WTC11 (cell line): Measurements from ENCODE around the gene ASB2. TPM values are rescaled to one million over a fixed set of nuclear protein-coding genes. Genes with fewer than 3 reads are reported as not detected.

ENCODE experiments used
- ATAC-seq: fragments of 200-7000 bp; cut with Tn5 transposase; 2 replicates; pipeline ENCODE4 v1.10.0; 2021; ENCODE audit warnings: mild to moderate bottlenecking, moderate library complexity
- CTCF ChIA-PET: fragments of 300-600 bp; sonication (Branson Sonifier 250); formaldehyde crosslinking; loops from one replicate; lab custom pipeline; 2021; ENCODE audit warnings: antibody characterized with exemption; lab: Charles Lee
- POLR2A ChIA-PET: fragments of 350-600 bp; sonication (Branson Sonifier 250); formaldehyde crosslinking; loops from one replicate; lab custom pipeline; 2021; ENCODE audit warnings: antibody characterized with exemption; lab: Charles Lee
- DNase-seq: peaks from one replicate; pipeline ENCODE4 v3.0.0; 2021; ENCODE audit warnings: low spot score
- H3K27ac Mint-ChIP-seq: 2 replicates; pipeline ENCODE4 v1.8.0; 2021; ENCODE audit warnings: mixed read lengths
- H3K27me3 Mint-ChIP-seq: 2 replicates; pipeline ENCODE4 v1.8.0; 2021; ENCODE audit warnings: low read depth, mild to moderate bottlenecking, moderate library complexity, mixed read lengths
- H3K36me3 Mint-ChIP-seq: 2 replicates; pipeline ENCODE4 v1.8.0; 2021; ENCODE audit warnings: mixed read lengths
- H3K4me1 Mint-ChIP-seq: 2 replicates; pipeline ENCODE4 v1.8.0; 2022; ENCODE audit warnings: mixed read lengths
- H3K4me3 Mint-ChIP-seq: 2 replicates; pipeline ENCODE4 v1.8.0; 2021; ENCODE audit warnings: mild to moderate bottlenecking, moderate library complexity, mixed read lengths
- H3K9me3 Mint-ChIP-seq: 2 replicates; pipeline ENCODE4 v1.8.0; 2021; ENCODE audit warnings: mixed read lengths
- AFF4 ChIP-seq: sonication (generic); formaldehyde crosslinking; IDR thresholded peaks from 2 replicates; pipeline ENCODE4 v1.8.1; 2023; ENCODE audit warnings: mild to moderate bottlenecking, missing genetic modification reagents, borderline replicate concordance
- ATF1 ChIP-seq: sonication (generic); formaldehyde crosslinking; IDR thresholded peaks from 2 replicates; pipeline ENCODE4 v1.8.1; 2023; ENCODE audit warnings: mild to moderate bottlenecking, moderate library complexity, missing genetic modification reagents
- ATF3 ChIP-seq: sonication (generic); formaldehyde crosslinking; conservative IDR thresholded peaks from 2 replicates; pipeline ENCODE4 v1.8.1; 2022; ENCODE audit warnings: mild to moderate bottlenecking, missing genetic modification reagents
- ATF6 ChIP-seq: sonication (generic); formaldehyde crosslinking; IDR thresholded peaks from 2 replicates; pipeline ENCODE4 v1.8.1; 2023; ENCODE audit warnings: mild to moderate bottlenecking, missing genetic modification reagents
- CDX4 ChIP-seq: fragments of 250-450 bp; sonication (Bioruptor Pico); IDR thresholded peaks from 2 replicates; pipeline ENCODE4 v1.9.0; 2021; ENCODE audit warnings: moderate library complexity, mild to moderate bottlenecking, inconsistent platforms, borderline replicate concordance
- EMX1 ChIP-seq: fragments of 250-450 bp; sonication (Bioruptor Pico); IDR thresholded peaks from 2 replicates; pipeline ENCODE4 v1.8.0; 2021; ENCODE audit warnings: mild to moderate bottlenecking
- ESRRA ChIP-seq: sonication (generic); formaldehyde crosslinking; IDR thresholded peaks from 2 replicates; pipeline ENCODE4 v1.8.1; 2022; ENCODE audit warnings: mild to moderate bottlenecking, missing genetic modification reagents, borderline replicate concordance
- HMGA2 ChIP-seq: fragments of 250-450 bp; sonication (Bioruptor Pico); IDR thresholded peaks from 2 replicates; pipeline ENCODE4 v1.4.0; 2021; ENCODE audit warnings: mild to moderate bottlenecking, moderate library complexity
- IRF1 ChIP-seq: sonication (generic); formaldehyde crosslinking; IDR thresholded peaks from 2 replicates; pipeline ENCODE4 v1.8.0; 2023; ENCODE audit warnings: missing genetic modification reagents
- KAT7 ChIP-seq: sonication (generic); formaldehyde crosslinking; IDR thresholded peaks from 2 replicates; pipeline ENCODE4 v1.8.1; 2023; ENCODE audit warnings: missing genetic modification reagents, mild to moderate bottlenecking, borderline replicate concordance
- MLX ChIP-seq: sonication (generic); formaldehyde crosslinking; IDR thresholded peaks from 2 replicates; pipeline ENCODE4 v1.8.1; 2023; ENCODE audit warnings: mild to moderate bottlenecking, missing genetic modification reagents, moderate library complexity
- NR3C1 ChIP-seq: sonication (generic); formaldehyde crosslinking; conservative IDR thresholded peaks from 2 replicates; pipeline ENCODE4 v1.8.1; 2023; ENCODE audit warnings: low read depth, mild to moderate bottlenecking, missing genetic modification reagents
- RORB ChIP-seq: fragments of 250-450 bp; sonication (Bioruptor Pico); IDR thresholded peaks from 2 replicates; pipeline ENCODE4 v1.9.0; 2021; ENCODE audit warnings: mild to moderate bottlenecking
- SP1 ChIP-seq: sonication (generic); formaldehyde crosslinking; conservative IDR thresholded peaks from 2 replicates; pipeline ENCODE4 v1.8.1; 2022; ENCODE audit warnings: missing genetic modification reagents
- ZNF219 ChIP-seq: sonication (generic); formaldehyde crosslinking; IDR thresholded peaks from 2 replicates; pipeline ENCODE4 v1.8.0; 2023; ENCODE audit warnings: missing genetic modification reagents, mild to moderate bottlenecking, borderline replicate concordance
- ZNF396 ChIP-seq: fragments of 250-450 bp; sonication (Bioruptor Pico); IDR thresholded peaks from 2 replicates; pipeline ENCODE4 v1.8.0; 2021; ENCODE audit warnings: mild to moderate bottlenecking, moderate library complexity, borderline replicate concordance
- ZNF423 ChIP-seq: fragments of 250-450 bp; sonication (Bioruptor Pico); IDR thresholded peaks from 2 replicates; pipeline ENCODE4 v2.1.2; 2022; ENCODE audit warnings: mild to moderate bottlenecking, moderate library complexity
- ZNF425 ChIP-seq: fragments of 250-450 bp; sonication (Bioruptor Pico); conservative IDR thresholded peaks from 2 replicates; pipeline ENCODE4 v1.9.0; 2021; ENCODE audit warnings: mild to moderate bottlenecking
- ZNF532 ChIP-seq: fragments of 250-450 bp; sonication (Bioruptor Pico); IDR thresholded peaks from 2 replicates; pipeline ENCODE4 v1.9.0; 2021; ENCODE audit warnings: mild to moderate bottlenecking, borderline replicate concordance
- total RNA-seq: library from RNA; stranded (reverse); gene quantifications from 3 replicates; pipeline ENCODE4 v1.2.3, GENCODE V29; 2021

Gene ASB2
- total RNA-seq, 1 experiment from 2014 or later: 0.37 TPM

- TF ChIP-seq EMX1 (CRISPR knock-in tag) (no peak), AFF4 (CRISPR knock-in tag) (no peak), ZNF425 (CRISPR knock-in tag) (no peak), ZNF532 (no peak), ATF1 (no peak), ZNF396 (CRISPR knock-in tag) (no peak), KAT7 (no peak)
Measured at GRCh38 chr14:94011795-94012194, 35.4 kb upstream of the ASB2 start (continued).

- no peak for TF ChIP-seq ATF3 (CRISPR knock-in tag)
- TF ChIP-seq HMGA2: no peak
- TF ChIP-seq CDX4 (CRISPR knock-in tag): no peak
- TF ChIP-seq ATF1: no peak
- no peak overlapping the region for H3K4me3 Mint-ChIP-seq
- no peak overlapping the region for H3K27ac Mint-ChIP-seq
- no peak for DNase-seq
- ChIA-PET POLR2A (no interaction called here), CTCF (interaction anchor here (1.4 to 4.9 kb wide), 2 partner anchors 26 to 71 kb away, joined by 6 to 27 read pairs; no protein-coding TSS in a partner anchor)
- H3K36me3 Mint-ChIP-seq: no peaks in the 10 kb centered on the region
- H3K27me3 Mint-ChIP-seq: no peaks in the 10 kb centered on the region
- H3K9me3 Mint-ChIP-seq: no peaks in the 10 kb centered on the region
- ATAC-seq: no peak
- H3K4me1 Mint-ChIP-seq: no peaks in the 10 kb centered on the region
Measured at GRCh38 chr14:94010625-94011024, 34.3 kb upstream of the ASB2 start.

GRCh38 chr14:94009767-94010166 lies 33.4 kb upstream of the ASB2 start:
- ATAC-seq (no peak), DNase-seq (no peak)
- H3K9me3 Mint-ChIP-seq: no peaks in the 10 kb centered on the region
- H3K27ac Mint-ChIP-seq: no peak overlapping the region
- H3K4me1 Mint-ChIP-seq: no peaks in the 10 kb centered on the region
- ChIA-PET CTCF (interaction anchor here (1.5 to 4.9 kb wide), 2 partner anchors 70 to 122 kb away, joined by 5 to 27 read pairs; no protein-coding TSS in a partner anchor), POLR2A (no interaction called here)
- TF ChIP-seq ZNF219 (no peak), NR3C1 (CRISPR knock-in tag) (no peak), RORB (CRISPR knock-in tag) (no peak), ZNF423 (no peak), ATF6 (CRISPR knock-in tag) (no peak), ESRRA (no peak), SP1 (CRISPR knock-in tag) (no peak), KAT7 (no peak), IRF1 (CRISPR knock-in tag) (no peak), MLX (no peak)
- no peaks in the 10 kb centered on the region for H3K36me3 Mint-ChIP-seq
- no peak overlapping the region for H3K4me3 Mint-ChIP-seq
- H3K27me3 Mint-ChIP-seq: no peaks in the 10 kb centered on the region
